NCI-H1092 treated with DMSO at 0.1 percent for 48 hours (cell line): Measurements from ENCODE around the gene CALR.
"Not testable (repeated sequence)": the region's sequence is repeated elsewhere in the genome, so short reads cannot be mapped to it uniquely, and the experiment has no call there.

Experiments
- DNase-seq: peaks from one replicate; lab custom pipeline; 2025; lab: John Stamatoyannopoulos, UW

The CALR gene

DNA sequence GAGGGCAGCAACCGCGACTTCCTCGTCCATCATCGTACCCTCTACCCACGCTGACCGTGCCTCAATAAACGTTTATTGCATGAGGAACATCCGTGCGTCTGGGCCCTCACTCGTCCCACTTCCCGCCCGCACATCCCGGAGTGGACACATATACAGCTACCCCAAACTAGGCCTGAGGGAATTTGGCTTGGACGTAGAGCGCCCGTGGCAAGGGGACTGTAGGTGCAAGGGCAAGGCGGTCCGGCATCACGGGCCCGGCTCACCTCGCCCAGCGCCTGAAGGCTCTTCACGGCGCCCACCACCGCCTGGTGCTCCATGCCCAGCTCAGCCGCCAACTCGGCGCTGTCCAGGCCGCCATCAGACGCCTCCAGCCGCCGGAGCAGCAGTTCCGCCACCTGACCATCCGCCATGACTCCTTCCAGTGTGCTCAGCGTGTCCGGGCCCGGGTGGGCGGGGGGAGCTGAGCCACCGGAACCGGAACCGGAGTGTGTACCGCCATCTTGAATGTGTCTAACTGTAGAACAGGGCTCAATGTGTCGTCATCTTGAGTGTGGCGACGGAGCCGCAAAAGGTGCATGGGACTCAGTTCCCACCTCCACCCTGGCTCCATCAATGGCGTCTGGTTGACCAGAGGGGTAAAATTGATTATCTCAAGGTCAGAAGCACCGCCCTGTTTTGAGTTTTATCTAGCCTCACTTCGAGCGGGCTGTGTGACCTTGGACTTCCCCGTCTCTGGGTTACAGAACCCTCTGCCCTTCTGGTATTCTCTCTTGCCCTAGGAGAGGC is 4.9 kb upstream of the CALR start, which contains the start of gene FARSA:
FARSA (minus strand) TSS at position 425 of the 786 bp plus-strand sequence; CDS start at position 410, 15 bp downstream.
- peak; percentile 88 for DNase-seq

DNA sequence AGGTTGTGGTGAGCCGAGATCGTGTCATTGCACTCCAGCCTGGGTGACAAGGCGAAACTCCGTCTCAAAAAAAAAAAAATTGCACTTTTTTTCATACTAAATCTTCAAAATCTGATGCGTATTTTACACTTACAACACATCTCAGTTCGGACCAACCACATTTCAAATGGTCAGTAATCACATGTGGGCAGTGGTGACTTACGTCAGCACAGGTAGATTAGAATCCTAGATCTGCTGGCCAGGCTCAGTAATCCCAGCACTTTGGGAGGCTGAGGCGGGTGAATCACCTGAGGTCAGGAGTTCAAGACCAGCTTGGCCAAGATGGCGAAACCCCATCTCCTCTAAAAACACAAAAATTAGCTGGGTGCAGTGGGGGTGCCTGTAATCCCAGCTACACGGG is 3.3 kb upstream of the CALR start:
- no peak for DNase-seq

DNA sequence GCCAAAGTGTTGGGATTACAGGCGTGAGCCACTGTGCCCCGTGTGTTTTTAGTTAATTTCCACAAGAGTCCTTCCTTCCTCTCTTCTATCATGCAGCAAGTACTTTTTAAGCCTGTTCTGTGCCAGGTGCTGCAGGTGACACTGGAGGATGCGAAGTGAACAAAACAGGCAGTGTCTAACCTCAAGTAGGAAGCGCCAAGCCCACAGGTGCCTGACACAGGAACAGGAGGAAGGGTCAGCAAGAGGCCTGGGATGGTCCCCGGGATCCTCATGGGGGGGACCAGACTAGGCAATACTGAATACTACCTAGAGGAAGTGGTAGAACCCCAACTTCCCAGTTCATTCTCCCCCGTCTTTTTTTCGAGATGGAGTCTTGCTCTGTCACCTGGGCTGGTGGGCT is 1.8 kb upstream of the CALR start:
- DNase-seq, result peak; percentile 44

DNA sequence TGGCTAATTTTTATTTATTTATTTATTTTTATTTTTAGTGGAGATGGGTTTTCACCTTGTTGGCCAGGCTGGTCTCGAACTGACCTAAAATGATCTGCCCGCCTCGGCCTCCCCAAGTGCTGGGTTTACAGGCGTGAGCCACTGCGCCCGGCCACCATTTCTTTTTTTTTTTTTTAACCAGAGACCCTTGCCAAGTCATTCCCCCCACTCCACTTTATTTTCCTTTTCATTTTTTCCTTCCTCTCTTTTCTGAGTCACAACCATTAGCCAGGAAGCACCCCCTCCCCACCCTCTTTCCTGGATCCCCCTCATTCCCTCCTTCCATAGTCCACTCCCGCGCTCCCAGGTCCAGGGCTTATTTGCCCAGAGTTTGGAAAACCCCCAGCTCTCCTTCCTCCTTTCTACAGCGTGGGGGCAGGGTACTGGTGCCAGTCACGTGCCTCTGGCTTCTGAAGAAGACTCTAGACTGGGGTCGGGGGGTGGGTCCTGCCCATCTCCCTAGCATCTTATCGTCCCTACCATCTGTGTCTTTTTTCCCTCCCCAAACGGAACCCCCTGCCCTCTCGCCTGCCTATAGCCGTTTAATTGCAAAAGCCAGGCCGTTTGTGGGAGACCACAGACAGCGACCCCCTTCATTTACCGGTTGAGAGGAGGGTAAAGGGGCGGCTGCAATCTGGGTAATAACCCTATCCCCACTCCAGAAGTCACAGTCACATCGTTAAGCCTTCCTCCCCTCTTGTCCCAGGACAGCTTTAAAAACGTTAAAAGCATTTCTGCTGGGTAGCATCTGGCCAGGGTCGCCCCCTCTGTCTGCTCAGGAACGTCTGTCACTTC is 1.1 kb upstream of the CALR start:
- peak; percentile 91 for DNase-seq

DNA sequence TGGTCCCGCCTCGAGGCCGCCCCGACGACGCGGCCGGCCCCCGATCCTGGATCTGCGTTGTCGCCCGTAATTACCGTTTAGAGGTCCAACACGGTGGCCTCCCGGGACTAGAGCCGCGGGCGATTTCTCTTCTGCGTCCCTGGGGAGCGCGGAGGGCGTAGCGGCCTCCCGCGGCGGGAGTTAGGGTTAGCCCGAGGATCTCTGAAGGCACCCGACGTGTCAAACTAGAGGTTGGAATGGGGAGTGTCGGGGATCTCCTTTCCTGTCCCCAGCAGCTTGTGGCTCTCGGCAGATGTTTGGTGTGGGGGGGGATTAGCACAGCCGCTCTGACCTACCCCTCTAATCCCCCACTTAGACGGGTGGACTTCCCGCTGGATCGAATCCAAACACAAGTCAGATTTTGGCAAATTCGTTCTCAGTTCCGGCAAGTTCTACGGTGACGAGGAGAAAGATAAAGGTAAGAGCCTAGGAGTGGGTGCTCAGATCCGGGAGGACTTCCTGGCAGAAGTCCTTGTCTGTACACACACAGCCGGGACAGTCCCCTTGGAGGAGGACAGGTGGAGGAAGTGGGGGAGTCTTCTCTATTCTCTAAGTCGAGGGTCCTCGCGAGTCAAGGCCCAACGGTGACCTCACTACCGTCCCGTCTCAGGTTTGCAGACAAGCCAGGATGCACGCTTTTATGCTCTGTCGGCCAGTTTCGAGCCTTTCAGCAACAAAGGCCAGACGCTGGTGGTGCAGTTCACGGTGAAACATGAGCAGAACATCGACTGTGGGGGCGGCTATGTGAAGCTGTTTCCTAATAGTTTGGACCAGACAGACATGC is 581 bp downstream of the CALR start:
- DNase-seq, result no peak

DNA sequence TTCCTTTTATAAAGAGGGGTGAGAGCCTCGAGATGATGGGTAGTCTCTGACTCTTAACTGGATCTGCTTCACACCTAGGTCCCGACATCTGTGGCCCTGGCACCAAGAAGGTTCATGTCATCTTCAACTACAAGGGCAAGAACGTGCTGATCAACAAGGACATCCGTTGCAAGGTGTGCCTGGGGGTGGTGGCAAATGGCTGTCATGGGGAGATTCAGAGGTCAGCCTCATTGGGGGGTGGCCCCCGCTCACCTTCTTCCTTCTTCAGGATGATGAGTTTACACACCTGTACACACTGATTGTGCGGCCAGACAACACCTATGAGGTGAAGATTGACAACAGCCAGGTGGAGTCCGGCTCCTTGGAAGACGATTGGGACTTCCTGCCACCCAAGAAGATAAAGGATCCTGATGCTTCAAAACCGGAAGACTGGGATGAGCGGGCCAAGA is 1.6 kb downstream of the CALR start:
- no peak for DNase-seq

DNA sequence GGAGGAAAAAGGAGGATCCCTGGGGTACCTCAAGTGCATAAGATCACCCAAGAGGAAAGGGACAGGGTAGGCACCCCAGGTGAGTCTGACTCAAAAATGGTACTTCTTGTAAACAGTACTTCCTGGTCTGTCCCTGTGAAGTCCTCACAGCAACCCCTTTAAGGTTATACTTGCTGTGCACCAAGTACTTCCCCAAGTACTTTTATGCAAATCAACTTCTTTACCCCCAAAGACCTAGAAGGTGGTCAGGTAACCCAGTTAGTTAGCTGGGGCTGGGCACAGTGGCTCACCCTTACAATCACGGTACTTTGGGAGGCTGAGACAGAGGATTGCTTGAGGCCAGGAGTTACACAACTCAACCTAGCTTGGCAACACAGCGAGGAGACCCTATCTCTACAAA is 2.5 kb downstream of the CALR start:
- DNase-seq, result no peak

DNA sequence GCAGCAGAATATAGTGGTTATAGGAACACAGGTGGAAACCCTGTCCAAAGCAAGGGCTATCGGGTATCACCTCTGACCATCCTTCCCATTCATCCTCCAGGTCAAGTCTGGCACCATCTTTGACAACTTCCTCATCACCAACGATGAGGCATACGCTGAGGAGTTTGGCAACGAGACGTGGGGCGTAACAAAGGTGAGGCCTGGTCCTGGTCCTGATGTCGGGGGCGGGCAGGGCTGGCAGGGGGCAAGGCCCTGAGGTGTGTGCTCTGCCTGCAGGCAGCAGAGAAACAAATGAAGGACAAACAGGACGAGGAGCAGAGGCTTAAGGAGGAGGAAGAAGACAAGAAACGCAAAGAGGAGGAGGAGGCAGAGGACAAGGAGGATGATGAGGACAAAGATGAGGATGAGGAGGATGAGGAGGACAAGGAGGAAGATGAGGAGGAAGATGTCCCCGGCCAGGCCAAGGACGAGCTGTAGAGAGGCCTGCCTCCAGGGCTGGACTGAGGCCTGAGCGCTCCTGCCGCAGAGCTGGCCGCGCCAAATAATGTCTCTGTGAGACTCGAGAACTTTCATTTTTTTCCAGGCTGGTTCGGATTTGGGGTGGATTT is 5.1 kb downstream of the CALR start:
- DNase-seq, result no peak

DNA sequence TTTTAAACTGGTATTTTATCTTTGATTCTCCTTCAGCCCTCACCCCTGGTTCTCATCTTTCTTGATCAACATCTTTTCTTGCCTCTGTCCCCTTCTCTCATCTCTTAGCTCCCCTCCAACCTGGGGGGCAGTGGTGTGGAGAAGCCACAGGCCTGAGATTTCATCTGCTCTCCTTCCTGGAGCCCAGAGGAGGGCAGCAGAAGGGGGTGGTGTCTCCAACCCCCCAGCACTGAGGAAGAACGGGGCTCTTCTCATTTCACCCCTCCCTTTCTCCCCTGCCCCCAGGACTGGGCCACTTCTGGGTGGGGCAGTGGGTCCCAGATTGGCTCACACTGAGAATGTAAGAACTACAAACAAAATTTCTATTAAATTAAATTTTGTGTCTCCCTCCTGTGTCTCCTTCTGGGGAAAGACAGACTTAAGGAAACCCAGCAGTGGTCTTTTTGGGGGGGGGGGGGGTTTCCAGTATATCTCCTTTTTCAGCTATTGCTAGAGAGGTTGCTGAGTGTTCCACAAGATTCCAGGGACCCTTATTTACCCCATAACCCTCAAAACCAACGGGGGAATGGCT is 5.8 kb downstream of the CALR start:
- DNase-seq, result no peak

DNA sequence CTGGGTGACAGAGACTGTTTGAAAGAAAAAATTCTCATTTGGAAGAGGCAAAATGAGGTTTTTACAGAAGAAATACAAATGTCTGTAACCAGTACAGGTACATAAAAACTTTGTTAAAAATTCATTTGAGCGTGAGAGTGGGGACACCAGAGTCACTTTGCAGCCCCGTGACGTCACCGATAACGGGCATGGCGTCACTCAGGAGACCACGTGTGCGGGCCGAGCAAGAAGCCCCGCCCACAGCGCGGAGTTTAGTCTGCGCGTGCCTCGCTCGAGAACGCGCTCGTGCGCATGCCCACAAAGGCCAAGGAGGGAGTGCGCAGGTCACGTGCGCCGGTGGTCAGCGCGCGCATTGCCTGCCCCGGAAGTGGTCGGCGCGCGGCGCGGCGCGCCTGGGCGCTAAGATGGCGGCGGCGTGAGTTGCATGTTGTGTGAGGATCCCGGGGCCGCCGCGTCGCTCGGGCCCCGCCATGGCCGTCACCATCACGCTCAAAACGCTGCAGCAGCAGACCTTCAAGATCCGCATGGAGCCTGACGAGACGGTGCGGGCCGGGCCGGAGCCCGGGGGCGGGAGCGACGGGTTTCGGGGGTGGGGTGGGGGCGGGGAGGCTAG is 7.2 kb downstream of the CALR start, which contains the start of gene RAD23A:
RAD23A (plus strand) TSS at position 384 of the 613 bp plus-strand sequence; CDS start at position 471, 87 bp downstream.
- DNase-seq, result peak; percentile 93

DNA sequence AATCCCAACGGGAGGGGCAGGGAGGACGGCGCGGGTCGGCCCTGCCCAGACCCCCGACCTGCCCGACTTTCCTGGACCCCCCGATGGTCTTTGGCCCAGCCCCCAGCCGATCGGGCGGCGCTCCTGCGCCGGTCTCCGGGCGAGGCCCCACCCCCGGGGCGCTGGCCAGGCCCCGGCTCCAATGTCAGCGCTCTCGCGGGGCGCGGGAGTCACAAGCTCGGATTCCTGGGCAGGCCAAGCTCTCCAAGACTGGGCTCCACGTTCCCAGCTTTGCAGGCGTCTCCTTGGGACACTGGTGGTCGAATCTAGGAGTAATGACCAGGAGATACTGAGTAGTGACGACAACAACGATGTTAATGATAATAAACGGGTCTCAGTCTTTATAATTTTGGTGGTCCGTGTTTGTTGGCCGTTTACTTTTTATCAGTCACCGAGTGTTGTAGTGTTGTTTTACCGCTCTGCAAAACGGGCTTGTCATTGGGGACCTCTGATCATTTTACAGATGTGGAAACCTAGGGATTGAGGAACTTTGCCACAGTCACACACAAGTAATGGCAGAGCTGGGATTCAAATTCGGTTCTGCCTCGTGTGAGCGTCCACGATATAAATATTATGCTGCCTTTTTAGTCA is 7.8 kb downstream of the CALR start:
- peak; percentile 38 for DNase-seq

DNA sequence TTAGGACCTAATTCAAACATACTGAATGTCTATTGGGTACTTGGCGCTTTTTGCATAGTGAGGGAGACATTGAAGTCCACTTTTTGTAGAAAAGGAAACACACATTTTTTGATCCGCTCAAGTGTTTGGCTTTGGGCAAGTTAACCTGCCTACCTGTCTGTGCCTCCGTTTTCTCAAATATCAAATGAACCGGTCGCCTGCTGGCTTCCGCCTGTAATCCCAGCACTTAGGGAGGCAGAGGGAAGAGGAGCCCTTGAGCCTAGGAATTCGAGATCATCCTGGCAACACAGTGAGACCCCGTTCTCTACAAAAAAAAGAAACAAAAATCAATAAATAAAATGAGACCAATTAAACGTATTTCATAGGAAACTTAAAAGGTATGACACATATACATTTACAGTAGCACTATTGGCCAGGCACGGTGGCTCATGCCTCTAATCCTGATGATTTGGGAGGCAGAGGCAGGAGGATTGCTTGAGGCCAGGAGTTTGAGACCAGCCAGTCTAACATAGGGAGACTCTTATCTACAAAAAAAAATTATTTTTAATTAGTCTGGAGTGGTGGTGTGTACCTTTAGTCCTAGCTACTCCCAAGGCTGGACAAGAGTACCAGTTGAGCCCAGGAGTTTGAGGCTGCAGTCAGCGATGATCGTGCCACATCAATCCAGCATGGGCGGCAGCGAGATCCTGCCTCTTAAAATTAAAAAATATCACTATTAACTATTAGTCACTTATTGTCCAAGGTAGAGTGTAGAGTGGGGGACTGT is 8.5 kb downstream of the CALR start:
- no peak for DNase-seq

DNA sequence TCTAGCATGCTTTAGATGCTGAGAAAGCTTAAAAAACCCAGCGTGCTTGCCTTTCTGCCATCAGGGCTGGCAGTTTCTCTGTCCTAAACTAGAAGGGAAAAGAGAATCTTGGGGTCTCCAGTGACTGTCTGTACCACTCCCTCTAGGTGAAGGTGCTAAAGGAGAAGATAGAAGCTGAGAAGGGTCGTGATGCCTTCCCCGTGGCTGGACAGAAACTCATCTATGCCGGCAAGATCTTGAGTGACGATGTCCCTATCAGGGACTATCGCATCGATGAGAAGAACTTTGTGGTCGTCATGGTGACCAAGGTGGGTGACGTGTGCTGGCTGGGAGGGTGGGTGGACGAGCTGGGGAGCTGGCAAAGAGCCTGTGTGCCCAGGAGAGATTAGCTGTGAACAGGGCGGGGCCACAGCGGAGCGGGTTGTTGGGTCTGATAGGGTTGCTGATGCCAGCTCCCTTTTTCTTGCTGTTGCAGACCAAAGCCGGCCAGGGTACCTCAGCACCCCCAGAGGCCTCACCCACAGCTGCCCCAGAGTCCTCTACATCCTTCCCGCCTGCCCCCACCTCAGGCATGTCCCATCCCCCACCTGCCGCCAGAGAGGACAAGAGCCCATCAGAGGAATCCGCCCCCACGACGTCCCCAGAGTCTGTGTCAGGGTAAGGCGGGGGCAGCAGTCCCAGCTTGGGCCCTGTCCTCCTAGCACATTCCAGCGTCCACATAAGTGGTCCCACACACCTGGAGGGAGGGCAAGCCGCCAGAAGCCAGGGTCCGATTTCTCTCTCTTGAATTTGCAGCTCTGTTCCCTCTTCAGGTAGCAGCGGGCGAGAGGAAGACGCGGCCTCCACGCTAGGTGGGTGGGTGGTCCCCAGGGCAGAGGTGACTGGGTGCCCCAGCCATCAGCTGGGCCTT is 9.5 kb downstream of the CALR start:
- DNase-seq, result no peak

DNA sequence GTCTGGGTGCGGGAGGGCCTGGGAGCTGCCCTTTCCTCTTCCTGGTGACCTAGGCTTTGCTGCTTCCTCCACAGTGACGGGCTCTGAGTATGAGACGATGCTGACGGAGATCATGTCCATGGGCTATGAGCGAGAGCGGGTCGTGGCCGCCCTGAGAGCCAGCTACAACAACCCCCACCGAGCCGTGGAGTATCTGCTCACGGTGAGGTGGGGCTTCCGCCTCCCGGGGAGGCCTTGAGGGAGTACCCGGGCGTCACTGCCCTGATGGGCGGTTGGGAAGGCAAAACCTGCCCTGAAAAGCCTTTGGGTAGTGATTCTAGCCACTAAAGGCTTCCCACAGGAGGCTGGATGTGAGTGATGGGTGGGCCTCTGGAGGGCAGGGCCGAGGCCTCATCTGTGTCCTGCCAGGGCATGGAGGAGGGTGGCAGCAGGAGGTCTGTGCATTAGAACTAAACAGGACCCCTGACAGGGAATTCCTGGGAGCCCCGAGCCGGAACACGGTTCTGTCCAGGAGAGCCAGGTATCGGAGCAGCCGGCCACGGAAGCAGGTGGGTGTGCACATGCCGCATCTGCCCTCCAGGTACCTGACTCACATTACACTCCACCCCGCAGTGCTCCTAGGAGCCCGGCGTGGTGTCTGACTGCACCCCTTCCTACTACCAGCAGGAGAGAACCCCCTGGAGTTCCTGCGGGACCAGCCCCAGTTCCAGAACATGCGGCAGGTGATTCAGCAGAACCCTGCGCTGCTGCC is 10.4 kb downstream of the CALR start:
- DNase-seq, result no peak

DNA sequence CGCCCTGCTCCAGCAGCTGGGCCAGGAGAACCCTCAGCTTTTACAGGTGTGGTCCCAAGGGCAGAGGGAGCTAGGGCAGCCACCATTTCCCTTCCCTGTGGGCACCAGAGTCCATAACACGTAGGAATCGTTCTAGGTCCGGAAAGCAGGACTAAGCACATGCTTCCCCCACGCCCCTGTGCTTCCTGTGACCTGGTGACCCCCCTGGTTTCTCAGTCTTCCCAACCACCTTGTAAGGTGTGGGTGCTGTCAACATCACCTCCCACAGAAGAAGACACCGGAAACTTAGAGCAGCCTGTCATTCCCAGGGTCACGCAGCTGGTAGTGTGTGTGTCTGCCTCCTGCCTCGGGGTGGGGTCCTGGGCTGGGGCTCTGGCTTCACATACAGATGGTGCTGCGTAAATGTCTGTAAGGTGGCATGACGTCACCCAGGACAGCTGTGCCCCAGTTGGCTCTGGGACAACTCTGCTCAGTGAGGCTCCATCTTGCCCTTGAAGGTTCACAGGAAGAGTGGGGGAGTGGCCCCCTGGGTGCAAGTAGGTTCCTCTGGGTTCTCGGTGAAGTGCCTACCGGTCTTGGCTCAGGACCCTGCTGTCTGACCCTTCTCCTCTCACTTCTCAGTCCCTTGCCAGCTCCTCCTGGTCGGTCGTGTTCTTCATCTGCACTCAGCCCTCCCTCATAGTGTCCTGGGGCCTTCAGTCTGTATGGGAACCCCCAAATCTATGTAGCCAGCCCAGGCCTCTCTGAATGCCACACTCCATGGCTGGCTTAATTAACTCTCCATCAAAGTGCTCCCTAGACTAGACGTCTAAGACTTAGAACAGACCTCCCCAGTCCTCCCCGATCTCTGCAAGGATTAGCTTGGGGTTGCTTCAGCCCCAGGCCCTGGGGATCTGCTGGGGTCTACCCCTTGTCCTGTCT is 11.2 kb downstream of the CALR start:
- DNase-seq, result no peak

DNA sequence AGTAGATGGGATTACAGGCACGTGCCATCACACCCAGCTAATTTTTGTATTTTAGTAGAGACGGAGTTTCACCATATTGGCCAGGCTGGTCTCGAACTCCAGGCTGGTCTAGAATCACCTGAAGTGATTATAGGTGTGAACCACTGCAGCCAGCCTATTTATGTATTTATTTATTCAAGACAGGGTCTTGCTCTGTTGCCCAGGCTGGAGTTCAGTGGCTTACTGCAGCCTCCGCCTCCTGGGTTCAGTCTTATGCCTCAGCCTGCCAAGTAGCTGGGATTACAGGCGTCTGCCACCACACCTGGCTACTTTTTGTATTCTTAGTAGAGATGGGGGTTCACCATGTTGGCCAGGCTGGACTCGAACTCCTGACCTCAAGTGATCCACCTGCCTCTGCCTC is 13.6 kb downstream of the CALR start:
- not testable (repeated sequence) for DNase-seq
